Osteoblast (primary cell): Measurements from ENCODE around the gene BLOC1S5. TPM values are rescaled to one million over a fixed set of nuclear protein-coding genes. Genes with fewer than 3 reads are reported as not detected.

Experiments
- DNase-seq: peaks from one replicate; pipeline ENCODE4 v3.0.0; 2011; ENCODE audit warnings: low spot score, mixed read lengths; ENCODE audit not compliant: insufficient read length; ENCODE audit errors: missing footprints
- H2AFZ ChIP-seq: 2 replicates; pipeline ENCODE4 v1.6.0; 2011; ENCODE audit warnings: mild to moderate bottlenecking, low read length
- H3K27ac ChIP-seq: 2 replicates; pipeline ENCODE4 v1.5.1; 2011; ENCODE audit warnings: mild to moderate bottlenecking, low read depth, low read length, moderate library complexity
- H3K27me3 ChIP-seq: 2 replicates; pipeline ENCODE4 v1.6.0; 2012; ENCODE audit warnings: mild to moderate bottlenecking, control low read depth, inconsistent platforms, low read length, moderate library complexity; ENCODE audit not compliant: insufficient read depth
- H3K36me3 ChIP-seq: 2 replicates; pipeline ENCODE4 v1.5.1; 2011; ENCODE audit warnings: mild to moderate bottlenecking, low read length, control low read depth, moderate library complexity; ENCODE audit not compliant: insufficient read depth
- H3K4me1 ChIP-seq: 2 replicates; pipeline ENCODE4 v1.5.1; 2011; ENCODE audit warnings: mild to moderate bottlenecking, low read length, control low read depth, moderate library complexity; ENCODE audit not compliant: insufficient read depth
- H3K4me2 ChIP-seq: 2 replicates; pipeline ENCODE4 v1.6.0; 2011; ENCODE audit warnings: mild to moderate bottlenecking, low read length; ENCODE audit not compliant: insufficient read depth
- H3K4me3 ChIP-seq: fragments of 200-600 bp; sonication (generic); 3 replicates; pipeline ENCODE4 v1.5.1; 2012; ENCODE audit warnings: mild to moderate bottlenecking, low read length, inconsistent platforms; ENCODE audit not compliant: insufficient read depth
- H3K79me2 ChIP-seq: 2 replicates; pipeline ENCODE4 v1.6.0; 2012; ENCODE audit warnings: mild to moderate bottlenecking, low read length, control low read depth, inconsistent platforms; ENCODE audit not compliant: insufficient read depth
- H3K9me3 ChIP-seq: 2 replicates; pipeline ENCODE4 v1.5.1; 2011; ENCODE audit warnings: low read depth, low read length, control low read depth
- H4K20me1 ChIP-seq: 2 replicates; pipeline ENCODE4 v1.6.0; 2012; ENCODE audit warnings: mild to moderate bottlenecking, low read length, control low read depth; ENCODE audit not compliant: insufficient read depth
- CTCF ChIP-seq: IDR thresholded peaks from 2 replicates; pipeline ENCODE4 v1.5.1; 2011; ENCODE audit warnings: mild to moderate bottlenecking, low read depth, low read length, moderate library complexity; ENCODE audit errors: extremely low read depth
- total RNA-seq: library from RNA; depleted of rRNA; stranded (reverse); fragments of >200 nt; gene quantifications from 2 replicates; pipeline ENCODE4 v1.2.3, GENCODE V29; 2012

BLOC1S5 gene
- total RNA-seq, 1 donor = 14.1 TPM

- no peak overlapping the region for H3K27ac ChIP-seq
- H3K4me3 ChIP-seq = no peak overlapping the region
Measured at GRCh38 chr6:8088886-8089285, 24.7 kb upstream of the BLOC1S5 start.

GRCh38 chr6:8087870-8088754 is 23.9 kb upstream of the BLOC1S5 start:
- Histone ChIP-seq H3K4me1 (peaks cover 31% of the 10 kb centered on the region), H3K4me2 (no peak overlapping the region), H3K27me3 (no peaks in the 10 kb centered on the region), H3K36me3 (peaks cover 35% of the 10 kb centered on the region), H3K4me3 (no peak overlapping the region), H3K27ac (no peak overlapping the region), H2AFZ (no peak overlapping the region), H3K79me2 (peaks cover 7% of the 10 kb centered on the region), H3K9me3 (no peaks in the 10 kb centered on the region), H4K20me1 (no peaks in the 10 kb centered on the region)
- no peak for TF ChIP-seq CTCF
- DNase-seq = no peak

More at GRCh38 chr6:8088886-8089285, 24.7 kb upstream of the BLOC1S5 start:
- Histone ChIP-seq H4K20me1 (no peaks in the 10 kb centered on the region), H3K9me3 (no peaks in the 10 kb centered on the region), H3K4me1 (peaks cover 24% of the 10 kb centered on the region), H3K4me2 (no peak overlapping the region), H3K27me3 (no peaks in the 10 kb centered on the region), H2AFZ (no peak overlapping the region), H3K36me3 (peaks cover 36% of the 10 kb centered on the region), H3K79me2 (peaks cover 7% of the 10 kb centered on the region)
- DNase-seq = no peak
- TF ChIP-seq CTCF = no peak

GRCh38 chr6:8086755-8087306 is 22.6 kb upstream of the BLOC1S5 start:
- Histone ChIP-seq H3K27me3 (no peaks in the 10 kb centered on the region), H3K4me3 (no peak overlapping the region), H4K20me1 (no peaks in the 10 kb centered on the region), H2AFZ (no peak overlapping the region), H3K79me2 (peaks cover 7% of the 10 kb centered on the region), H3K4me2 (no peak overlapping the region), H3K4me1 (peaks cover 41% of the 10 kb centered on the region), H3K36me3 (peaks cover 33% of the 10 kb centered on the region), H3K9me3 (no peaks in the 10 kb centered on the region), H3K27ac (no peak overlapping the region)
- DNase-seq = no peak
- TF ChIP-seq CTCF = no peak

DNA sequence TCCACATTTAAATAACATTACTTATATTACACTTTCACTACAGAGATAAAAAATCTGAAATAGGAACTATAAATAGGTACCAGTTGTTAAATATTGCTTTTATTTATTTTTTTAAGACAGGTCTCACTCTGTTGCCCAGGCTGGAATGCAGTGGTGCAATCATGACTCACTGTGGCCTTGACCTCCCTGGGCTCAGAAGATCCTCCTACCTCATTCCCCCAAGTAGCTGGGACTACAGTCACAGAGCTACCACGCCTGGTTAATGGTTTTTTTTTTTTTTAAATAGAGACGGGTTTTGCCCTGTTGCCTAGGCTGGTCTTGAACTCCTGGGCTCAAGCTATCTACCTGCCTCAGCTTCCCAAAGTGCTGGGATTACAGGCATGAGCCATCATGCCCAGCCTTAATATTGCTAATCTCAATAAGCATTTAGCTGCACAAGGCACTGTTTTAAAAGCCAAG is 20.9 kb upstream of the BLOC1S5 start:
- no peaks in the 10 kb centered on the region for H3K9me3 ChIP-seq
- H2AFZ ChIP-seq = peak overlapping the region; percentile 25
- peaks cover 19% of the 10 kb centered on the region for H3K36me3 ChIP-seq
- no peak for TF ChIP-seq CTCF
- H3K4me2 ChIP-seq = peak overlapping the region; percentile 78
- H4K20me1 ChIP-seq = no peaks in the 10 kb centered on the region
- no peaks in the 10 kb centered on the region for H3K27me3 ChIP-seq
- H3K79me2 ChIP-seq = peaks cover 3% of the 10 kb centered on the region
- H3K4me3 ChIP-seq = peak overlapping the region; percentile 17
- peaks cover 58% of the 10 kb centered on the region for H3K4me1 ChIP-seq
- DNase-seq = no peak
- H3K27ac ChIP-seq = peak overlapping the region; percentile 96
